ENCODE measurements around the gene DGKZ.

DGKZ gene

GRCh38 chr11:46307369-46307768, 39.9 kb upstream of the DGKZ start:
- H3K4me3 ChIP-seq (ENCODE audit: low read length, poor library complexity, severe bottlenecking) = no peak overlapping the region
- no peaks in the 10 kb centered on the region for H4K20me1 ChIP-seq (ENCODE audit: insufficient read depth, low read length, poor library complexity, severe bottlenecking)
- no peaks in the 10 kb centered on the region for H3K27me3 ChIP-seq (ENCODE audit: insufficient read depth, low read length, poor library complexity, severe bottlenecking)
- H3K36me3 ChIP-seq (ENCODE audit: insufficient read depth, low read length) = no peaks in the 10 kb centered on the region
- no peaks in the 10 kb centered on the region for H3K9me2 ChIP-seq (replicated peaks; ENCODE audit: low read depth, low read length)
- peak overlapping the region; percentile 47; the same call in 1 of the 2 replicates for H2AFZ ChIP-seq (ENCODE audit: low read length)
- no peaks in the 10 kb centered on the region for H3K9me3 ChIP-seq (ENCODE audit: insufficient read depth, low read depth, low read length)
- peak overlapping the region; percentile 34 for H3K9ac ChIP-seq (ENCODE audit: low read depth, low read length, poor library complexity, severe bottlenecking)
- no peaks in the 10 kb centered on the region for H3F3A ChIP-seq (ENCODE audit: low read depth)
- TF ChIP-seq, protein P1, sequence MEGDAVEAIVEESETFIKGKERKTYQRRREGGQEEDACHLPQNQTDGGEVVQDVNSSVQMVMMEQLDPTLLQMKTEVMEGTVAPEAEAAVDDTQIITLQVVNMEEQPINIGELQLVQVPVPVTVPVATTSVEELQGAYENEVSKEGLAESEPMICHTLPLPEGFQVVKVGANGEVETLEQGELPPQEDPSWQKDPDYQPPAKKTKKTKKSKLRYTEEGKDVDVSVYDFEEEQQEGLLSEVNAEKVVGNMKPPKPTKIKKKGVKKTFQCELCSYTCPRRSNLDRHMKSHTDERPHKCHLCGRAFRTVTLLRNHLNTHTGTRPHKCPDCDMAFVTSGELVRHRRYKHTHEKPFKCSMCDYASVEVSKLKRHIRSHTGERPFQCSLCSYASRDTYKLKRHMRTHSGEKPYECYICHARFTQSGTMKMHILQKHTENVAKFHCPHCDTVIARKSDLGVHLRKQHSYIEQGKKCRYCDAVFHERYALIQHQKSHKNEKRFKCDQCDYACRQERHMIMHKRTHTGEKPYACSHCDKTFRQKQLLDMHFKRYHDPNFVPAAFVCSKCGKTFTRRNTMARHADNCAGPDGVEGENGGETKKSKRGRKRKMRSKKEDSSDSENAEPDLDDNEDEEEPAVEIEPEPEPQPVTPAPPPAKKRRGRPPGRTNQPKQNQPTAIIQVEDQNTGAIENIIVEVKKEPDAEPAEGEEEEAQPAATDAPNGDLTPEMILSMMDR (conservative IDR thresholded peaks at IDR 0.05; ENCODE audit: low read length) = no peak
- no peak for TF ChIP-seq EZH2phosphoT487 (IDR thresholded peaks at IDR 0.05; ENCODE audit: borderline replicate concordance)
- peak overlapping the region; percentile 47 for H3K4me2 ChIP-seq (ENCODE audit: low read depth, low read length, poor library complexity, severe bottlenecking)
- no peaks in the 10 kb centered on the region for H3K79me2 ChIP-seq (ENCODE audit: insufficient read depth, low read length)
- H3K4me1 ChIP-seq (ENCODE audit: insufficient read depth, low read length, poor library complexity, severe bottlenecking) = peaks cover 29% of the 10 kb centered on the region

- peak overlapping the region; percentile 47 for H3K4me2 ChIP-seq (ENCODE audit: low read depth, low read length, poor library complexity, severe bottlenecking)
- TF ChIP-seq EZH2phosphoT487 (IDR thresholded peaks at IDR 0.05; ENCODE audit: borderline replicate concordance) = no peak
- TF ChIP-seq, protein P1 (conservative IDR thresholded peaks at IDR 0.05; ENCODE audit: low read length) = no peak
- no peaks in the 10 kb centered on the region for H3K9me2 ChIP-seq (replicated peaks; ENCODE audit: low read depth, low read length)
- no peaks in the 10 kb centered on the region for H3K27me3 ChIP-seq (ENCODE audit: insufficient read depth, low read length, poor library complexity, severe bottlenecking)
- no peaks in the 10 kb centered on the region for H4K20me1 ChIP-seq (ENCODE audit: insufficient read depth, low read length, poor library complexity, severe bottlenecking)
- H3K4me3 ChIP-seq (ENCODE audit: low read length, poor library complexity, severe bottlenecking) = peak overlapping the region; percentile 37
- no peaks in the 10 kb centered on the region for H3K9me3 ChIP-seq (ENCODE audit: insufficient read depth, low read depth, low read length)
- H2AFZ ChIP-seq (ENCODE audit: low read length) = peak overlapping the region; percentile 47; the same call in 1 of the 2 replicates
- H3F3A ChIP-seq (ENCODE audit: low read depth) = no peaks in the 10 kb centered on the region
- H3K36me3 ChIP-seq (ENCODE audit: insufficient read depth, low read length) = no peaks in the 10 kb centered on the region
- peak overlapping the region; percentile 34 for H3K9ac ChIP-seq (ENCODE audit: low read depth, low read length, poor library complexity, severe bottlenecking)
- H3K79me2 ChIP-seq (ENCODE audit: insufficient read depth, low read length) = no peaks in the 10 kb centered on the region
- H3K4me1 ChIP-seq (ENCODE audit: insufficient read depth, low read length, poor library complexity, severe bottlenecking) = peaks cover 29% of the 10 kb centered on the region
These were observed 39.4 kb upstream of the DGKZ start for GRCh38 chr11:46307785-46308341.

DNA sequence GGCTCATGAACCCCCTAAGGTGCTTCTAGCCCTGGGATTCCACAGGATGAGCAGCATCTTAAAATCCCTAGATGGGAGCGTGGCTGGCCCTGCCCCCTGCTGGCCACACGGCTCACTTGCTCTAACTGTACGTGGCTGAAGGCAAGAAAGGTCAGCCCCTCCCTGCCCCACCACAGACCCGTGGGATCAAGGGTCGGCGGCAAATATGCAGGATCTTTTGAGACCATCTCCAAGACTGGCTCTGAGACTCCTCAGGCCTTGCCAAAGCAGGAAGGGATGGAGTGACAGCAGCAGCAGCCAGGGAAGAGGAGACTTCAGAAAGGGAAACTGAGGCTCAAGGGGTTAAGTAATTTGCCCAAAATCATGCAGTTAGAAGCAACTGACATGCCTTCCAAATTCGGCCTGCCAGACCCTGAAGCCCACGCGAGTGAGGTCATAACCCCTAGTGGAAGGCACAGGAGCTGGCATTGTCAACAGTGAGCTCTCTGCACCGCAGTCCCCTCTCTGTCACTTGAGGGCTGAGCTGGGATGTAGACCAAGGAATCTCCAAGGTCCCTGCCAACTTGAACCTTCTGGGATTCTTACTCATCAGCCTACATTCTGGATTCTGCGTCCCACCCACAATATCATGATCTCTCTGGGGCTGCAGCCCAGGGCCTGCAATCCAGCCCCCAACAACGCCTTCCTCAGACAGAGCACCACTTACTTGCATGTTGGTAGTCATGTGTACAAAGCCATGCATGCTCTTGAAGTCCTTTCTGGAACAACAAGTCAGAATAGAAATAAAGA, 38.4 kb upstream of the DGKZ start:
- peak overlapping the region; percentile 37 for H3K4me3 ChIP-seq (ENCODE audit: low read length, poor library complexity, severe bottlenecking)
- H2AFZ ChIP-seq (ENCODE audit: low read length) = no peak overlapping the region
- H4K20me1 ChIP-seq (ENCODE audit: insufficient read depth, low read length, poor library complexity, severe bottlenecking) = no peaks in the 10 kb centered on the region
- peak overlapping the region; percentile 34 for H3K9ac ChIP-seq (ENCODE audit: low read depth, low read length, poor library complexity, severe bottlenecking)
- H3K4me1 ChIP-seq (ENCODE audit: insufficient read depth, low read length, poor library complexity, severe bottlenecking) = peaks cover 29% of the 10 kb centered on the region
- no peaks in the 10 kb centered on the region for H3K9me3 ChIP-seq (ENCODE audit: insufficient read depth, low read depth, low read length)
- TF ChIP-seq, protein P1 (conservative IDR thresholded peaks at IDR 0.05; ENCODE audit: low read length) = peak; percentile 95
- no peak for TF ChIP-seq EZH2phosphoT487 (IDR thresholded peaks at IDR 0.05; ENCODE audit: borderline replicate concordance)
- no peaks in the 10 kb centered on the region for H3F3A ChIP-seq (ENCODE audit: low read depth)
- peak overlapping the region; percentile 47 for H3K4me2 ChIP-seq (ENCODE audit: low read depth, low read length, poor library complexity, severe bottlenecking)
- no peaks in the 10 kb centered on the region for H3K79me2 ChIP-seq (ENCODE audit: insufficient read depth, low read length)
- H3K36me3 ChIP-seq (ENCODE audit: insufficient read depth, low read length) = no peaks in the 10 kb centered on the region
- H3K27me3 ChIP-seq (ENCODE audit: insufficient read depth, low read length, poor library complexity, severe bottlenecking) = no peaks in the 10 kb centered on the region
- H3K9me2 ChIP-seq (replicated peaks; ENCODE audit: low read depth, low read length) = no peaks in the 10 kb centered on the region

Data from Loucy (cell line).